ENCODE results near the gene ERICH2.

ERICH2 gene

DNA sequence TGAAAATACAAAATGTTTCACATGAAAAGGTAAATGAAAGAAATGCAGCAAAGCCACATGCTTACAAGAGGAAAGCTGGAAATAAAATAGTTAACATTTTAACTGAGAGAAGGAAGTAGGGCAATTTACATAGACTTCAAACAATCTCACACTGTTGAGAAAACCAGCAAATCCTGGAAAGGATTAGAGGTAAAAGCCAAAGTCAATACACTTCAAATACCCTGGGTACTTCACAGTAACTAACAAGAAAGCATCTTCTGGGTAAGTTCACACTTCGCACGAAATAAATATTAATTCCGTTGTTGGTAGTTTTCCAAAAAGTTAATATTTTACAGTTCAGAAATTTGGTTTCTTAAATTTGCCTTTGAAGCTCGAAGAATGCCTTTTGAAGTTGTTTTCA, 3.5 kb upstream of the ERICH2 start:
- DNase-seq = no peak
- H3K4me3 ChIP-seq (ENCODE audit: low read depth, low read length) = no peak overlapping the region
- no peaks in the 10 kb centered on the region for H3K9me3 ChIP-seq (ENCODE audit: severe bottlenecking)
- TF ChIP-seq, protein P1, sequence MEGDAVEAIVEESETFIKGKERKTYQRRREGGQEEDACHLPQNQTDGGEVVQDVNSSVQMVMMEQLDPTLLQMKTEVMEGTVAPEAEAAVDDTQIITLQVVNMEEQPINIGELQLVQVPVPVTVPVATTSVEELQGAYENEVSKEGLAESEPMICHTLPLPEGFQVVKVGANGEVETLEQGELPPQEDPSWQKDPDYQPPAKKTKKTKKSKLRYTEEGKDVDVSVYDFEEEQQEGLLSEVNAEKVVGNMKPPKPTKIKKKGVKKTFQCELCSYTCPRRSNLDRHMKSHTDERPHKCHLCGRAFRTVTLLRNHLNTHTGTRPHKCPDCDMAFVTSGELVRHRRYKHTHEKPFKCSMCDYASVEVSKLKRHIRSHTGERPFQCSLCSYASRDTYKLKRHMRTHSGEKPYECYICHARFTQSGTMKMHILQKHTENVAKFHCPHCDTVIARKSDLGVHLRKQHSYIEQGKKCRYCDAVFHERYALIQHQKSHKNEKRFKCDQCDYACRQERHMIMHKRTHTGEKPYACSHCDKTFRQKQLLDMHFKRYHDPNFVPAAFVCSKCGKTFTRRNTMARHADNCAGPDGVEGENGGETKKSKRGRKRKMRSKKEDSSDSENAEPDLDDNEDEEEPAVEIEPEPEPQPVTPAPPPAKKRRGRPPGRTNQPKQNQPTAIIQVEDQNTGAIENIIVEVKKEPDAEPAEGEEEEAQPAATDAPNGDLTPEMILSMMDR (IDR thresholded peaks at IDR 0.05; ENCODE audit: low read depth, low read length) = no peak
- H3K27me3 ChIP-seq (ENCODE audit: insufficient read depth, low read depth, severe bottlenecking) = no peaks in the 10 kb centered on the region
- H3K36me3 ChIP-seq = no peaks in the 10 kb centered on the region
- H3K27ac ChIP-seq = no peak overlapping the region

DNA sequence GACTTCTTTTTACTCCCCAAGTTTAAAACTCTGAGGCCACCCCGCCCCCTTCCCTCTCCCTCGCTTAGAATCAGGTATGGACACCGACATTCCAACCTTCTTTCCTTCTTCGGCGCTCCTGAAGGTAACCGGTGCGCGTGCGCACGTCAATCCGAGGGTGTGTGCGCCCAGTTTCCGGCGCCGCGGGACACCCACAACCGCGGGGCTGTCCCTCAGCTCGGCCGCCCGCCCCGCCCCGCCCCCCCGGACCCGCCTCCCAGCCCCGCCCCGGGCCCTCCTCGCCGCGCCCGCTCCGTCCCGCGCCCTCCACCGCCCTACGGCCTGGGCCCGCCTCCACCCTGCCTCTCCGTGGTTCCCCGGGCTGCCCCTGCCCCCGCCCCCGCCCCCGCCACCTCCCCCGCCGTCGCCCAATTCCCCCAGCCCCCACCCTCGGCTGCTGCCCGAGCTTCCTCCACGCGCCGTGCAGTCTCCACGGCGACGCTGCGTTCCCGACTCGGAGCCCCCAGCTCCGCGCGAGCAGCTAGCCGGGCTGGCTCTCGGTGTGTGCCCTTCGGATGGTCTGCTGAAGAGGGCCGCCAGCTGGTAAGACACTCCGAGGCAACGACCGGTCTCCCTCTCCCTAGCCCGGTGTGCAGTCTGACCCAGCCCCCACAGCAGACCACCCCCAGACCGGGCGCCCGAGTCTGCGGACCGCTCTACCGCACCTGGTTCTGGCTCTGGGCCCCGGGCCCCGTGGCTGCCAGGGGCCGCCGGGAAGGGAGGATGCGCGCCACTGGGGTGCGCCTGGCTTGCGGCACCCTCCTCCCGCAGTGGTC, 635 bp downstream of the ERICH2 start:
- peak overlapping the region; percentile 80 for H3K27ac ChIP-seq
- no peaks in the 10 kb centered on the region for H3K36me3 ChIP-seq
- TF ChIP-seq, protein P1 (IDR thresholded peaks at IDR 0.05; ENCODE audit: low read depth, low read length) = 0 out of 2 replicates have a peak, but pooled peaks have one; percentile 9
- peak overlapping the region; percentile 96 for H3K4me3 ChIP-seq (ENCODE audit: low read depth, low read length)
- H3K9me3 ChIP-seq (ENCODE audit: severe bottlenecking) = no peaks in the 10 kb centered on the region
- peak; percentile 84 for DNase-seq
- no peaks in the 10 kb centered on the region for H3K27me3 ChIP-seq (ENCODE audit: insufficient read depth, low read depth, severe bottlenecking)

- Histone ChIP-seq H3K27ac (peak overlapping the region; percentile 78; the same call in 1 of the 2 replicates), H3K27me3 (ENCODE audit: insufficient read depth, low read depth, severe bottlenecking) (no peaks in the 10 kb centered on the region), H3K4me3 (ENCODE audit: low read depth, low read length) (peak overlapping the region; percentile 80), H3K9me3 (ENCODE audit: severe bottlenecking) (no peaks in the 10 kb centered on the region), H3K36me3 (no peaks in the 10 kb centered on the region)
- TF ChIP-seq, protein P1 (IDR thresholded peaks at IDR 0.05; ENCODE audit: low read depth, low read length) = no peak
- DNase-seq = no peak
Observed at GRCh38 chr2:170771421-170771937, 1.3 kb downstream of the ERICH2 start.

DNA sequence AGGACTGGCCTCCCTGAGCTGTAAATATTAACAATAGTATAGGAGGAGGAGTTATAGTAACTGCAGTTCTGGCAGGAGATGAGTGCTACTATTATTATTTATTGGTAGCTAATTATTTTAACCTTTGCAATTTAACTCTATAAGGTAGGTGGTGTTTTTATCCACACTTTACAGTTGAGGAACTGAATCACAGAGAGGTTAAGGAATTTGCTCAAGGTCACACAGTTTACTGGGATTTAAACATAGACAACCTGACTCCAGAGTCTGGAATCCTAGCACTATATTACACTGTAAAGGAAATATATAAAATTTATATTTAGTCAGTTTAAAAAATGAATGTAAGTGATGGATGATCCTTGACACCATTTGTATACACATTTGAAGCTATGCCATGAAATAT, 2.1 kb downstream of the ERICH2 start:
- Histone ChIP-seq H3K9me3 (ENCODE audit: severe bottlenecking) (no peaks in the 10 kb centered on the region), H3K27ac (no peak overlapping the region), H3K4me3 (ENCODE audit: low read depth, low read length) (no peak overlapping the region), H3K27me3 (ENCODE audit: insufficient read depth, low read depth, severe bottlenecking) (no peaks in the 10 kb centered on the region), H3K36me3 (no peaks in the 10 kb centered on the region)
- DNase-seq = no peak
- TF ChIP-seq, protein P1 (IDR thresholded peaks at IDR 0.05; ENCODE audit: low read depth, low read length) = no peak

DNA sequence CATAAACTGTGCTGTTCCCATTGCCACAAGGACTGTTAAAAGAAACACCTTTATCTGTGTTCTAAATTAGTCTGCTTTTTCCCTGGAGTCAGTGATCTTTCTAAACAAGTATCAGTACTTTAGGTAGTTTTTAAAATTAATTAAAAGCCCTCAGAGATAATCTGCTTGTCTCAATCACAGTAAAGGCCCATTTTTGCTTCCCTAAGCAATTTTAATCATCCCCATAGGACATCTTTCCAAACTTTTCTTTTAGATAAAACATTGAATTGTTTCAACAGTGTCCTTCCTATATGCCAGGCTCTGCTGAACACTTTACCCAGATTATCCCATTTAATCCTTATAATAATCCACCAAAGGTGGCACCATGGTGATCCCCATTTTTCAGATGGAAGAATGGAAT, 3.9 kb downstream of the ERICH2 start:
- Histone ChIP-seq H3K27ac (no peak overlapping the region), H3K36me3 (no peaks in the 10 kb centered on the region), H3K4me3 (ENCODE audit: low read depth, low read length) (no peak overlapping the region), H3K27me3 (ENCODE audit: insufficient read depth, low read depth, severe bottlenecking) (no peaks in the 10 kb centered on the region), H3K9me3 (ENCODE audit: severe bottlenecking) (no peaks in the 10 kb centered on the region)
- TF ChIP-seq, protein P1 (IDR thresholded peaks at IDR 0.05; ENCODE audit: low read depth, low read length) = no peak
- no peak for DNase-seq
